ENCODE data around the gene ERC1. TPM values are rescaled to one million over a fixed set of nuclear protein-coding genes. Genes with fewer than 3 reads are reported as not detected.

ERC1 gene
- total and polyA plus RNA-seq, 4 donors, result 7.4 to 78.2 (median 39.8) TPM

GRCh38 chr12:1493781-1494565 is 502.9 kb downstream of the ERC1 start:
- ATAC-seq (ENCODE audit: insufficient read depth, low FRiP score), result no peak
- H3K9me3 ChIP-seq (ENCODE audit: control insufficient read depth in 4 of 4, insufficient read depth in 3 of 4, low read length in 3 of 4), result no peaks in the 10 kb centered on the region
- WGBS, 2 donors, result 94 to 95% methylated on average over 15 of the region's 15 CpGs
- H3K36me3 ChIP-seq (ENCODE audit: control insufficient read depth in 4 of 4, insufficient read depth in 4 of 4, low read length in 4 of 4), result peaks cover 10 to 19% (median 16%) of the 10 kb centered on the region in 4 donors
- no peaks in the 10 kb centered on the region for H3K27me3 ChIP-seq (ENCODE audit: control insufficient read depth in 3 of 3, insufficient read depth in 3 of 3, low read length in 2 of 3)
- no peak for DNase-seq
- H3K9ac ChIP-seq (ENCODE audit: insufficient read depth in 1 of 2, low read length in 2 of 2), result no peak overlapping the region
- no peak overlapping the region for H3K27ac ChIP-seq (ENCODE audit: low read depth in 1 of 2, low read length in 1 of 2)
- peaks cover 0 to 14% (median 0%) of the 10 kb centered on the region in 5 donors for H3K4me1 ChIP-seq (ENCODE audit: control insufficient read depth in 5 of 5, insufficient read depth in 5 of 5, low read length in 5 of 5)
- TF ChIP-seq, protein P1, sequence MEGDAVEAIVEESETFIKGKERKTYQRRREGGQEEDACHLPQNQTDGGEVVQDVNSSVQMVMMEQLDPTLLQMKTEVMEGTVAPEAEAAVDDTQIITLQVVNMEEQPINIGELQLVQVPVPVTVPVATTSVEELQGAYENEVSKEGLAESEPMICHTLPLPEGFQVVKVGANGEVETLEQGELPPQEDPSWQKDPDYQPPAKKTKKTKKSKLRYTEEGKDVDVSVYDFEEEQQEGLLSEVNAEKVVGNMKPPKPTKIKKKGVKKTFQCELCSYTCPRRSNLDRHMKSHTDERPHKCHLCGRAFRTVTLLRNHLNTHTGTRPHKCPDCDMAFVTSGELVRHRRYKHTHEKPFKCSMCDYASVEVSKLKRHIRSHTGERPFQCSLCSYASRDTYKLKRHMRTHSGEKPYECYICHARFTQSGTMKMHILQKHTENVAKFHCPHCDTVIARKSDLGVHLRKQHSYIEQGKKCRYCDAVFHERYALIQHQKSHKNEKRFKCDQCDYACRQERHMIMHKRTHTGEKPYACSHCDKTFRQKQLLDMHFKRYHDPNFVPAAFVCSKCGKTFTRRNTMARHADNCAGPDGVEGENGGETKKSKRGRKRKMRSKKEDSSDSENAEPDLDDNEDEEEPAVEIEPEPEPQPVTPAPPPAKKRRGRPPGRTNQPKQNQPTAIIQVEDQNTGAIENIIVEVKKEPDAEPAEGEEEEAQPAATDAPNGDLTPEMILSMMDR (IDR thresholded peaks at IDR 0.05; ENCODE audit: control extremely low read depth, extremely low read depth), result no peak
- no peak overlapping the region for H3K4me3 ChIP-seq

GRCh38 chr12:1494856-1495255 is 503.8 kb downstream of the ERC1 start:
- TF ChIP-seq, protein P1 (IDR thresholded peaks at IDR 0.05; ENCODE audit: control extremely low read depth, extremely low read depth), result no peak
- H3K27ac ChIP-seq (ENCODE audit: low read depth in 1 of 2, low read length in 1 of 2), result no peak overlapping the region

DNA sequence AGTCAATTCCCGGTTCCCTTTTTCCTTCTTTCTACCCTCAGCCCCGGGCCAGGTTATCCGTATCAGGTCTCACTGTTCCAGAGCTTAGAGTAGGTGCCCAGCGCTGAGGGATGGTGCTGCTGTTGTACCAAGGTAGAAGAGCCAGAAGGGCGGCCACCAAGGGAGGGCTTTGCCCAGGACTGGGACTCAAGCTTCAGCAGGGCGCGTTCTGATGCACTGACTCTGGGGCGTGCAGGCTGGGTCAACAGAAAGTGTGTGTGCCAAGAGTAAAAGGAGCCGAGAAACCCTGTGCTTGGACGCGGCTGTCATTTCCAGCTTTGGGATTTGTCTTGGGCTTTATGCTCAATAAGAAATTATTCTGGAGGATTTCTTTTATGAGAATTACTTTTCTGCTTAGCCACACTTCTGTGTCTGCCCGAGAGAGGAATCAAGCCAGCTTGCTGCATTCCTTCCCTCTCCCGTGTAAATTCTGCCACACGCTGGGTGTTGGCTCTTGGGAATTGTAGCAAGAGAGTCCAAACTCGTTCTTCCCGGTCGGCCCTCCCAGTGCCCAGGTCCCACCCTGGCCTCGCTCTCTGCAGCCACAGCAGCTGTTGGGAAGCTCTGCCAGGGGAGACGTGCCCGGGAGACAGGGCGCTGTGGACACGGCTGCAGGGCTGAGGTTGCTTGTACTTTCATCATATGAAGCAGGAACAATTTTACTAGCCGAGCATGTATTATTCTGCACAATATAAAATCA is 505.3 kb downstream of the ERC1 start:
- Histone ChIP-seq H3K4me1 (ENCODE audit: control insufficient read depth in 5 of 5, insufficient read depth in 5 of 5, low read length in 5 of 5) (peaks cover 0 to 18% (median 0%) of the 10 kb centered on the region in 5 donors), H3K27me3 (ENCODE audit: control insufficient read depth in 3 of 3, insufficient read depth in 3 of 3, low read length in 2 of 3) (no peaks in the 10 kb centered on the region), H3K36me3 (ENCODE audit: control insufficient read depth in 4 of 4, insufficient read depth in 4 of 4, low read length in 4 of 4) (peaks cover 0 to 13% (median 7%) of the 10 kb centered on the region in 4 donors), H3K9me3 (ENCODE audit: control insufficient read depth in 4 of 4, insufficient read depth in 3 of 4, low read length in 3 of 4) (no peaks in the 10 kb centered on the region), H3K27ac (ENCODE audit: low read depth in 1 of 2, low read length in 1 of 2) (no peak overlapping the region), H3K9ac (ENCODE audit: insufficient read depth in 1 of 2, low read length in 2 of 2) (no peak overlapping the region), H3K4me3 (no peak overlapping the region)
- DNase-seq (peak; percentile 32 to 49 (median 44)), ATAC-seq (ENCODE audit: insufficient read depth, low FRiP score) (no peak)
- TF ChIP-seq, protein P1 (IDR thresholded peaks at IDR 0.05; ENCODE audit: control extremely low read depth, extremely low read depth), result no peak
- 59 to 78% methylated on average over 23 of the region's 23 CpGs for WGBS, 2 donors

More at GRCh38 chr12:1494856-1495255, 503.8 kb downstream of the ERC1 start:
- Histone ChIP-seq H3K9me3 (ENCODE audit: control insufficient read depth in 4 of 4, insufficient read depth in 3 of 4, low read length in 3 of 4) (no peaks in the 10 kb centered on the region), H3K4me1 (ENCODE audit: control insufficient read depth in 5 of 5, insufficient read depth in 5 of 5, low read length in 5 of 5) (peaks cover 0 to 14% (median 0%) of the 10 kb centered on the region in 5 donors), H3K9ac (ENCODE audit: insufficient read depth in 1 of 2, low read length in 2 of 2) (no peak overlapping the region), H3K4me3 (no peak overlapping the region), H3K36me3 (ENCODE audit: control insufficient read depth in 4 of 4, insufficient read depth in 4 of 4, low read length in 4 of 4) (peaks cover 10 to 19% (median 16%) of the 10 kb centered on the region in 4 donors), H3K27me3 (ENCODE audit: control insufficient read depth in 3 of 3, insufficient read depth in 3 of 3, low read length in 2 of 3) (no peaks in the 10 kb centered on the region)
- ATAC-seq (ENCODE audit: insufficient read depth, low FRiP score), result no peak
- 93 to 96% methylated on average over 7 of the region's 7 CpGs for WGBS, 2 donors
- no peak for DNase-seq

Measured in lung (tissue), 12 donors.